ENCODE results near the gene PDK3.

PDK3 gene

GRCh38 chrX:24464836-24465531 lies at the start of gene PDK3:
Gene PDK3 (plus strand): TSS chrX:24465286. CDS start chrX:24465456, 170 bp downstream.
- peak; percentile 84 for DNase-seq

- no peak for DNase-seq
Observed at GRCh38 chrX:24415921-24416320, 49.2 kb upstream of the PDK3 start.

GRCh38 chrX:24423960-24424359 lies 41.1 kb upstream of the PDK3 start:
- no peak for DNase-seq

- no peak for DNase-seq
Observed at GRCh38 chrX:24424948-24425347, 40.1 kb upstream of the PDK3 start.

GRCh38 chrX:24425806-24426205 lies 39.3 kb upstream of the PDK3 start:
- DNase-seq: no peak

GRCh38 chrX:24426340-24426913 lies 38.7 kb upstream of the PDK3 start:
- no peak for DNase-seq

GRCh38 chrX:24426921-24427746 lies 38.0 kb upstream of the PDK3 start:
- no peak for DNase-seq

GRCh38 chrX:24427747-24428019 lies 37.4 kb upstream of the PDK3 start:
- no peak for DNase-seq

- no peak for DNase-seq
Observed at GRCh38 chrX:24428516-24428915, 36.6 kb upstream of the PDK3 start.

- DNase-seq: no peak
Observed at GRCh38 chrX:24435060-24435459, 30.0 kb upstream of the PDK3 start.

GRCh38 chrX:24443918-24444317 lies 21.2 kb upstream of the PDK3 start:
- no peak for DNase-seq

GRCh38 chrX:24444645-24445044 lies 20.4 kb upstream of the PDK3 start:
- no peak for DNase-seq

GRCh38 chrX:24448762-24449250 lies 16.3 kb upstream of the PDK3 start:
- DNase-seq: no peak

- DNase-seq: no peak
Observed at GRCh38 chrX:24463077-24463476, 2.0 kb upstream of the PDK3 start.

GRCh38 chrX:24464498-24464835 lies 619 bp upstream of the PDK3 start:
- no peak for DNase-seq

- DNase-seq: no peak
Observed at GRCh38 chrX:24465532-24465865, 413 bp downstream of the PDK3 start.

- DNase-seq: no peak
Observed at GRCh38 chrX:24466025-24466424, 939 bp downstream of the PDK3 start.

- no peak for DNase-seq
Observed at GRCh38 chrX:24468245-24468644, 3.2 kb downstream of the PDK3 start.

GRCh38 chrX:24471808-24472207 lies 6.7 kb downstream of the PDK3 start:
- DNase-seq: no peak

GRCh38 chrX:24475480-24475879 lies 10.4 kb downstream of the PDK3 start:
- no peak for DNase-seq

- no peak for DNase-seq
Observed at GRCh38 chrX:24478509-24478908, 13.4 kb downstream of the PDK3 start.

- DNase-seq: peak; percentile 62
Observed at GRCh38 chrX:24479924-24480323, 14.8 kb downstream of the PDK3 start.

GRCh38 chrX:24480400-24480865 lies 15.3 kb downstream of the PDK3 start:
- no peak for DNase-seq

- no peak for DNase-seq
Observed at GRCh38 chrX:24482823-24483415, 17.8 kb downstream of the PDK3 start.
